ENCODE data around the gene TCIRG1. TPM values are rescaled to one million over a fixed set of nuclear protein-coding genes. Genes with fewer than 3 reads are reported as not detected.

The TCIRG1 gene
- total and polyA plus RNA-seq, 2 of the 13 experiments (the other 11 are each of a cell fraction or from before 2014, with no cell fraction given): 48.0 to 69.6 TPM

DNA sequence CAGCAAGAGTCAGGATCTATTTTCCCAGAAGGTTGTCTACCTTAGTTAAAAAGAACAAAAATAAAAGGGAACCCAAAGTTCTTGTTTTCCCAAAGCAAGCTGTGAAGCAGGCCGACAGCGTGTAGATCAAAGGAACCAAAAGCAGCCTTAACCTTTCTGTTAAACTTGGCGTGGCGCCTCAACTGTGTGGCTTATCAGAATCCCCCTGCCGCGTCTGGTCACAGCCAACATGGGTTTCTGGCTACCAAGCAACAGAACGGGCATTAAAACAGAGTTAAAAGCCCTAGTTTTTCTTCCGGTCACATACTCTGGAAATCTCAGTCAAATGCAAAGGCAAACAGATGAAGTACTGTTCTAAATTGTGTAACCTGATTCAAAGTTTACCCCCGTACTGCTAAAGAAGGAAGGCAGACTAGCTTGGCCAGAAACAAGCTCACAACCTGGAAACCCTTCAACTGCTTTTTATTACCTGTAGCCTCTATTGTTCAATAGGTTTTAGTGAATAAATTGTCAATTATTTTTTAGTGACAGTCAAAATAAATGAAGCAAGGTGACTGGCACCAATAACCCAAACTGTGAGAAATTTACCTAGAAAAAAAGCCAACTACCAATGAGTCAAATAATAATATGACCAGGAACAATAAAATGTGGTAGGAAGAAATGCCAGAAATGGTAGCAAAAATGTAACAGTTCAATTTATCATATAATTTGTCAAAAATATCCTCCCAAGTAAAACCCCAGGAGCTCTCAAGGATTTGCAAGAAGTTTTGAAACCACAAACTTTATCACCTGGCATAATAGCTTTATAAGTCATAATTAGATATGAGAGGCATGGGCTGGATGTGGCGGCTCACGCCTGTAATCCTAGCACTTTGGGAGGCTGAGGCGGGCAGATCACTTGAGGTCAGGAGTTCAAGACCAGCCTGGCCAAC is 60.9 kb downstream of the TCIRG1 start (continued):
- TF ChIP-seq, protein P1, sequence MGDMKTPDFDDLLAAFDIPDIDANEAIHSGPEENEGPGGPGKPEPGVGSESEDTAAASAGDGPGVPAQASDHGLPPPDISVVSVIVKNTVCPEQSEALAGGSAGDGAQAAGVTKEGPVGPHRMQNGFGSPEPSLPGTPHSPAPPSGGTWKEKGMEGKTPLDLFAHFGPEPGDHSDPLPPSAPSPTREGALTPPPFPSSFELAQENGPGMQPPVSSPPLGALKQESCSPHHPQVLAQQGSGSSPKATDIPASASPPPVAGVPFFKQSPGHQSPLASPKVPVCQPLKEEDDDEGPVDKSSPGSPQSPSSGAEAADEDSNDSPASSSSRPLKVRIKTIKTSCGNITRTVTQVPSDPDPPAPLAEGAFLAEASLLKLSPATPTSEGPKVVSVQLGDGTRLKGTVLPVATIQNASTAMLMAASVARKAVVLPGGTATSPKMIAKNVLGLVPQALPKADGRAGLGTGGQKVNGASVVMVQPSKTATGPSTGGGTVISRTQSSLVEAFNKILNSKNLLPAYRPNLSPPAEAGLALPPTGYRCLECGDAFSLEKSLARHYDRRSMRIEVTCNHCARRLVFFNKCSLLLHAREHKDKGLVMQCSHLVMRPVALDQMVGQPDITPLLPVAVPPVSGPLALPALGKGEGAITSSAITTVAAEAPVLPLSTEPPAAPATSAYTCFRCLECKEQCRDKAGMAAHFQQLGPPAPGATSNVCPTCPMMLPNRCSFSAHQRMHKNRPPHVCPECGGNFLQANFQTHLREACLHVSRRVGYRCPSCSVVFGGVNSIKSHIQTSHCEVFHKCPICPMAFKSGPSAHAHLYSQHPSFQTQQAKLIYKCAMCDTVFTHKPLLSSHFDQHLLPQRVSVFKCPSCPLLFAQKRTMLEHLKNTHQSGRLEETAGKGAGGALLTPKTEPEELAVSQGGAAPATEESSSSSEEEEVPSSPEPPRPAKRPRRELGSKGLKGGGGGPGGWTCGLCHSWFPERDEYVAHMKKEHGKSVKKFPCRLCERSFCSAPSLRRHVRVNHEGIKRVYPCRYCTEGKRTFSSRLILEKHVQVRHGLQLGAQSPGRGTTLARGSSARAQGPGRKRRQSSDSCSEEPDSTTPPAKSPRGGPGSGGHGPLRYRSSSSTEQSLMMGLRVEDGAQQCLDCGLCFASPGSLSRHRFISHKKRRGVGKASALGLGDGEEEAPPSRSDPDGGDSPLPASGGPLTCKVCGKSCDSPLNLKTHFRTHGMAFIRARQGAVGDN (CRISPR knock-in tag; IDR thresholded peaks at IDR 0.05): no peak; the same call in 1 of the 2 replicates
- peak; percentile 87; the same call in 1 of the 2 replicates for TF ChIP-seq ZNF34 (CRISPR knock-in tag; IDR thresholded peaks at IDR 0.05; ENCODE audit: borderline replicate concordance)
- no peak for TF ChIP-seq WIZ (CRISPR knock-in tag; IDR thresholded peaks at IDR 0.05)
- no peak for TF ChIP-seq DMTF1 (CRISPR knock-in tag; IDR thresholded peaks at IDR 0.05)
- TF ChIP-seq HNRNPL (IDR thresholded peaks at IDR 0.05; ENCODE audit: low read depth, low read length): no peak
- TF ChIP-seq SIN3B (IDR thresholded peaks at IDR 0.05; ENCODE audit: low read length): no peak
- peak; percentile 13; the same call in 1 of the 2 replicates for TF ChIP-seq ATF3 (CRISPR knock-in tag; IDR thresholded peaks at IDR 0.05)
- TF ChIP-seq, protein P2, sequence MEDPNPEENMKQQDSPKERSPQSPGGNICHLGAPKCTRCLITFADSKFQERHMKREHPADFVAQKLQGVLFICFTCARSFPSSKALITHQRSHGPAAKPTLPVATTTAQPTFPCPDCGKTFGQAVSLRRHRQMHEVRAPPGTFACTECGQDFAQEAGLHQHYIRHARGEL (CRISPR knock-in tag; IDR thresholded peaks at IDR 0.05): no peak
- TF ChIP-seq SUZ12 (IDR thresholded peaks at IDR 0.05; ENCODE audit: low read depth, low read length): no peak
- no peak for TF ChIP-seq KAT7 (CRISPR knock-in tag; IDR thresholded peaks at IDR 0.05; ENCODE audit: borderline replicate concordance)
- TF ChIP-seq MAF1 (CRISPR knock-in tag; IDR thresholded peaks at IDR 0.05; ENCODE audit: borderline replicate concordance): no peak
- TF ChIP-seq SOX13 (IDR thresholded peaks at IDR 0.05): 0 out of 2 replicates have a peak, but pooled peaks have one; percentile 60
- TF ChIP-seq SOX13 (CRISPR knock-in tag; conservative IDR thresholded peaks at IDR 0.05 in 1 of 2, IDR thresholded peaks at IDR 0.05 in 1 of 2): peak in 1 of 2 experiments; percentile 93; a peak in 2 of 4 replicates
- peak; percentile 55; the same call in 1 of the 2 replicates for TF ChIP-seq ZNF800 (CRISPR knock-in tag; IDR thresholded peaks at IDR 0.05)
- TF ChIP-seq ZBTB21 (CRISPR knock-in tag; IDR thresholded peaks at IDR 0.05): no peak
- TF ChIP-seq ZNF749 (CRISPR knock-in tag; IDR thresholded peaks at IDR 0.05; ENCODE audit: borderline replicate concordance): no peak

Data from HepG2 (cell line).